Skin of body (tissue), 2 donors: ENCODE measurements around the gene LRCH3. TPM values are rescaled to one million over a fixed set of nuclear protein-coding genes. Genes with fewer than 3 reads are reported as not detected.
A peak's percentile ranks its signal among the peaks of the same experiment; 100 is the strongest.

Experiments used
- DNase-seq: peaks from one replicate; lab custom pipeline; 2025; lab: John Stamatoyannopoulos, UW
- total RNA-seq: library from RNA; depleted of rRNA; stranded (reverse); fragments of >200 nt; gene quantifications from one replicate; pipeline ENCODE4 v1.2.3, GENCODE V29; 2014

Gene LRCH3
- 129 TPM for total RNA-seq

- DNase-seq: peak; percentile 51
These were observed at the start of gene LRCH3 for GRCh38 chr3:197791113-197791891. LRCH3 (plus strand) TSS chr3:197791254; CDS start chr3:197791279, 25 bp downstream.

DNA sequence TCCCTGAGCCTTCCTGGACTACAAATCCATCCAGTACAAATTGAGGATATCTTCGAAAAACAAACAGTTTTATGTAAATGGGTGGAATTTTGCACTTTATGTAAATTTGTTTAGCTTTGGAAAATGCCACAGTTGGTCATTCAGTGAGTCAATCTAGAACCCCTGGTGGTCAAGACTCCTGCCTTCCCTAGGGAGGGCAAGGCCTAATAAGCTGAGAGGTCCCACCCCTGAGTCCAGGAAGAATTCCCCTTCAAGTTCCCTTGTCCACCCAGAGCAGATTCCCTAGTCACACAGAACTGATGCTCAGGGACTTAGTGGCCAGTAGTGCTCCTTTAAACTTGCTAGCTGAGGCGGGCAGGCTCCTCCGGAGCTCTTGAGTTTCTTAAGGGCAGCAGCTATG, 48.3 kb upstream of the LRCH3 start:
- no peak for DNase-seq

GRCh38 chr3:197746209-197746608, 44.8 kb upstream of the LRCH3 start:
- no peak for DNase-seq

- no peak for DNase-seq
These were observed 44.2 kb upstream of the LRCH3 start for GRCh38 chr3:197746801-197747237.

DNA sequence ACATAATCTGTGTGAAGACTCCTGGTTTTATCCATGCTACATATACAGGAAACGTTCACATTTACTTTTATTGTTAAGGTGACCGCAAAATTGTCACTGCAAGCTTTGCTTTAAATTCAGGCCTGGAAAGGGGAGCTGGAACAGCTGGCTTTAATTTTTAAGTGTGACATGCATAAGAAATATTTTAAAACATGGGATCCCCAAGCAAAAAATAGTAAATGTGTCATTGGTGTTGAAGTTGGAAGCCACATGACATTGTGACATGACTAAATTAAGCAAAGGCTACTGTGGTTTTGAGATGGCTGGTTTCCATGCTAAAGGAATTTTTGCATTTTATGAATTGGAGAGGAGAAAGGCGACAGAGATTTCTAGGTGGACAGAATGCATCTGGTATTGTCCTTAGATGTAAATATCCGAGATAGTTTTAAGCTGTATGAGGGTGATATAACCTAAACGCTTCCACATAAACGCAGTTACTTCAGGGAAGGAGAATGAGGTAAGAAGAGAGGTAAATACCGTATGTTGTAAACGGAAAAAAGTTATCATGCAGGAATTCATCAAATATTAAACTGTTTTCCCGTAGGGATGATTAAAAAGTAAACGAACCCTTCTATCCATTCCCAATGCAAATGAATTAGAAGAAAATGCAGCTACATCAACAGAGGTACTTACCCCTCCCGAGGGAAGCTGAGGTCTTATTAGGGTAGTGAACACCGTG, 42.3 kb upstream of the LRCH3 start:
- DNase-seq: peak; percentile 30

DNA sequence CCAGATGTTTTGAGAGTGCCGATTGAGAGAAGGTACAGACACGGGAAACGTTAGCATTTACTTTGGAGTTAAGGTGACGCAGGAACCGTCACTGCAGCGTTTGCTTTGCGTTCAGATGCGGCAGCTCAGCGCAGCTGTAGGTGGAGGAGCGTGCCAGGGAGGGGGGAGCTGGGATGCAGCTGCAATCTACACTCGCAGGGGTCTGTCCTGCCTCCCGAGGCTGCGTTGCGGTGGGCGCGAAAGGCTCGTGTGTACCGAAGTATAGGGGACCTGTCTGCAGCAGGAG, 41.8 kb upstream of the LRCH3 start:
- DNase-seq: peak; percentile 76

- DNase-seq: peak; percentile 87
These were observed 41.3 kb upstream of the LRCH3 start, which contains the start of gene FYTTD1 for GRCh38 chr3:197749601-197750395. FYTTD1 (plus strand) TSS chr3:197749883; CDS start chr3:197749972, 89 bp downstream.

GRCh38 chr3:197750396-197750831, 40.6 kb upstream of the LRCH3 start:
- peak; percentile 37 for DNase-seq

DNA sequence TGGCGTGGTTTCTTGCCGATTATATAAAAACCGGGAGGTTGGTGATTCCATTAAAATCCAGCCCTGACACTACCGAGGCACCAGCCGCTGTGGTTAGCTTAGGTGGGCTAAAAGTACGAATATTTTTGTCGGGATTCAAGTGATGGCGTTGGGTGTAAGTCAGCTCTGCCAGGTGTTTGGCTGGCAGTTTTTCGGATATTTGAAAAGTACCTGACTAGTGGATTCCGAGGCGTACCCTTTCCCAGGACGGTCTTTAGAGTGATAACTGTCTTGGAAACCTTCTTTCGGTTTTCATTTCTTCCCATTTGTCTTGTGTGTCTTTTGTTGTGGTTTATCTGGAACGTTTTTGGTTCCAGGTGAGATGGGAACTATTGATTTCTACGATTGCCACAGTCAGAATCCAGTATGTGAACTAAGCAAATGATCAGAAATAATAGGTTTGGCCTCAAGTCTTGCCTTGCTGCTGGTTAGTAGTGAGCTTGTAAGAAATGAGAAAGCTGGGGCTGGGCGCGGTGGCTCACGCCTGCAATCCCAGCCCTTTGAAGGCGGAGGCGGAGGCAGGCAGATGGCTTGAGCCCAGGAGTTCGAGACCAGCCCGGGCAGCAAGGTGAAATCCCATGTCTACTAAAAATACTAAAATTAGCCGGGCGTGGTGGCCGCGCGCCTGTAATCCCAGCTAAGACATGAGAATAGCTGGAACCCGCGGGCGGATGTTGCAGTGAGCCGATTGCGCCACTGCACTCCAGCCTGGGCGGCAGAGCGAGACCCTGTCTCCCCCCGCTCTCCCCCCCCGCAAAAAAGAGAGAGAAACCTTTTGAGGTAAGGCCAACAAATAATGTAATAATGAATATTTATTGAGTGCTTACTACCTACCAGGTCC, 40.0 kb upstream of the LRCH3 start:
- DNase-seq: no peak

DNA sequence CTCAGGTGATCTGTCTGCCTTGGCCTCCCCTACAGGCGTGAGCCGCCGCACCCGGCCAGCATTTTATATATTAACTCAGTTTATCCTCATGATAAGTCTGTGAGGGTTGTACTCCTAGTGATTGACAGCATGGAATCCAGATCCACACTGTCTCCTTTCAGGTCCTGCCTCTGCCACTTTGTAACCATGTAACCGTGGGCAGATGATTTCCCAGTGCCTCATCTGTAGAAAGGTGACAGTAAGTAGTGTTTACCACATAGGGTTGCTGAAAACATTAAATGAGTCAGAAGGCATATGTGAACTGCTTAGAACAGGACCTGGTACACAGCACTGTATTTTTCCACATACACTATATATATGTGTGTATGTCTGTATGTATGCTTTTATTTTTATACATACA, 38.9 kb upstream of the LRCH3 start:
- DNase-seq: no peak

- no peak for DNase-seq
These were observed 37.8 kb upstream of the LRCH3 start for GRCh38 chr3:197753263-197753662.

DNA sequence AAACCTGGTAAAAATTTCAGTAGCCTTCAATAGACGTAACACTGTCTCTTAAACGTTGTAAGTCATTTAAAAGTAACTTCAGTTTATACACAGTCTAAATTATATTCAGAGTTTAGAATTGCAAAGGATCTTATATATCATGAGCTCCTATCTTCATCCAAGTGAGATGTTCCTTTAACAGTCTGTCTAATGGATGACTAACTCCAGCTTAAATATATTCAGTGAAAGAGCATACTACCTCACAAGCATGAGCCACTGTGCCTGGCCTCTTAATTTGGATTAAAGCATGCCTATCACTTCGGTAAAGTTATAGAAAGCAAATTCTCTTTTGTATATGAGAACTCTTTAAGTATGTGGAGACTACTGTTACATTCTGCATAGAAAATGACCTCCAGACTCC, 34.4 kb upstream of the LRCH3 start:
- DNase-seq: no peak

DNA sequence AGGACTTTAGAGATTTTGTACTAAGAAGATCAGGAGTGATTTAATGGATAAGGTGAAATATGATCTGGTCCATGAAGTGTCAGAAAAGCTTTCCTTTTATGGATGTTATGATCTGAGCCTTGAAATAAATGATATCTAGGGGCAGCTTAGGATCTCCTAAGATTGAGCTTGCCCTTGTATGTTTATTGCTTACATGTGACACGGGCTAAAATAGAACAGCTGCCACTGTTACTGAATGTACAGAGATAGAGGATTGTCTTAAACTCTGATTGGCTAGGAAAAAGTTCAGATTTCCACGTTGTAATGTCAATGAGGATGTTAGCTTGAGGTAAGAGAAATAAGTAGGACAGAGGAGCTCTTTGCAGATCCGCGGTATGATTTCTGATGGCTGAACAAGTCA, 32.5 kb upstream of the LRCH3 start:
- no peak for DNase-seq

DNA sequence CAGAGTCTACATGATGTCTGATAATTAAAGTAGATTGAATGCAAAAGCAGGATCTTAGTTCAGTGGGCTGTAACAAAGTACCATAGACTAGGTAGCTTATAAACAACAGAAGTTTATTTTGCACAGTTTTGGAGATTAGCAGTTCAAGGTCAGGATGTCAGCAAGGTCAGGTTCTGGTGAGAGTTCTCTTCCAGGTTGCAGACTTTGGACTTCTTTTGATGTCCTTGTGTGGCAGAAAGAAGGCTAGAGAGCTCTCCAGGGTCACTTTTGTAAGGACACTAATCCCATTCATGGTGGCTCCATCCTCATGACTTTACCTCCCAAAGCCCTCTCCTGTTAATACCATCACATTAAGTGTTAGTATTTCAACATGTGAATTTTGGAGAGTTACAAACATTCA, 29.3 kb upstream of the LRCH3 start:
- no peak for DNase-seq

- DNase-seq: no peak
These were observed 15.7 kb upstream of the LRCH3 start for GRCh38 chr3:197775317-197775716.

DNA sequence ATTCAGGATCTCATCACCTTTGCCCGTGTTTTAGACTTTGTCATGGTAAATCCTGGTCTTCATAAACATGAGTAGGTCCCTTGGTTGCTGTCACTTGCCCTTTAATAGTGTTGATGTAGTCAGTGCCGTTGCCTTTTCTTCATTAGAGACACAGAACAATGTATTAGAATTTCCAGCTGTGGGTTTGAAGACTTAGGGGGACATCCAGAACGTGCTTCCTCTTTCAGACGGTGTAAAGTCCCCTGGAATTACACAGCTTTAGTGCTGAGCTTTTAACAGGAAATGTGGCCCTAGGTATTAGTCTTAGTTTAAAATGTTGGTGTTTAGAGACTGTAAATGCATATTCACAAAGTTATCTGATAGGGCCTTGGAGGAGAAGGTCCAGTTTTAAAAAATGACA, 8.8 kb upstream of the LRCH3 start:
- no peak for DNase-seq

DNA sequence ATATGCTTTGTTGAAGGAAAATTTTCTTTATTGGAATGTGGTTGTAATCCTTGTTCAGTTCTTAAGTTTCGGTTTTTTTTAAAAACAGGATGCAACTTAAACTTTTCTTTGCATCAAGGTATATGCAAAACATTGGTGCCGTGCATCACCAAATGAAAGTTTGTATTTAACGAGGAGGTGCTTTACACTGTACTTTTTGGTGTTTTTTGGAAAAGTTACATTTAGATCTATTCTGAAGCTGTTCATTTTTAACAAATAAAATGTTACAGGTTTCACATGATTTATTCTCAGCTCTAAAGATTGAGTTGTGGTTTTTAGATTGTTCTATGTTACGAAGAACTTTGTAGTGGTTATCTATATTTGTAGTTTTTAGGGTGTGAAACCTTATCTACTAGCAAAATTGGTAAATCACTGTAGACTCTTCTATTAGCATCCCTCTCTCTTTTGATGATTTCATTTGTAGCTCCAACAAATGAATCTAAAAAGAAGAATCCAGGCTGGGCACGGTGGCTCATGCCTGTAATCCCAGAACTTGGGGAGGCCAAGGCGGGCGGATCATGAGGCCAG, 7.0 kb upstream of the LRCH3 start:
- no peak for DNase-seq

DNA sequence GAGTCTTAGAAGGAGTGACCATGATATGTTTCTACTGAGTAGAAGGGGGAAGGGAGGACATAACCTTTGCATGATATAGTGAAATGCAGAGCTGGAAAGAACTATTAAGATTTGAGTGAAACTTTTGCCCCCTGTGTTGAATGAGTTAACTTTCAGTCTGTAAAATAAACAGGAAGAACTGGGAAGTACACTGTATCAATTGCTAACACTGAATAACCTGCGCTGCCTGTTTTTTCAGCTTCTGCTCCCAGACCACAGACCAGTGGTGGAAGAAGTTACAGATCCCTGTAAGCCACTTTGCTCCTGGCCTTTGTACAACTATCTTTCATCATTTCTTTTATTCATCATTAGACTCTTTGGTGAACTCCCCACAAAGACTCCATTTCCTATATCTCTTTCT, 3.6 kb upstream of the LRCH3 start:
- DNase-seq: no peak

GRCh38 chr3:197789309-197789708, 1.7 kb upstream of the LRCH3 start:
- DNase-seq: no peak

DNA sequence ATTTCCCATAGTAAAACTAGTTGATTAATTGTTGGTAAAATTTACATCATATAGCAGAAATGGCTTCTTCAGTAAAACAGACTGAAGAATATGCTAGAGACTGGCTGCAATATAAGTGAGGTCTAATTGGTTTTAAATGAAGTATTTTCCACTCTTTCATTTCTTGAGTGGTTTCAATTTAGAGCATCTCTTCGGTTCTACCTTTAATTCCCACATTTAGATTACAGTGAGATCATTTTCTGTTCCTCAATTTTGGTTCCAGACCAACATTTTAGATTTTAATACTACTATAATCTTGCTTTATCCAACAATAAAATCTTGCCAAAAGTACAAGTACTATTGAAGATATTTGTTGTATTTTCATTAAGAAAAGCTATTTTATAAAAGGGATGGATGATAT, 1.0 kb upstream of the LRCH3 start:
- no peak for DNase-seq
